Cardiac muscle cell (in vitro differentiated cells and primary cell): Measurements from ENCODE around the gene DUSP8. TPM values are rescaled to one million over a fixed set of nuclear protein-coding genes. Genes with fewer than 3 reads are reported as not detected.

Experiments
- DNase-seq, 2 donors: peaks; one replicate each; pipeline versions ENCODE4 v3.0.0 to v3.0.0-alpha.2; 2010 to 2017; ENCODE audit warnings: low read depth in 1 of 2, low spot score in 1 of 2
- H3K27ac ChIP-seq: fragments of 200-600 bp; sonication (generic); 2 replicates; pipeline ENCODE4 v1.5.1; 2016
- H3K27me3 ChIP-seq: fragments of 200-600 bp; sonication (generic); 2 replicates; pipeline ENCODE4 v1.6.0; 2016; ENCODE audit warnings: control low read depth
- H3K36me3 ChIP-seq: fragments of 200-600 bp; sonication (generic); 2 replicates; pipeline ENCODE4 v1.5.1; 2016; ENCODE audit warnings: control low read depth
- H3K4me1 ChIP-seq: fragments of 200-600 bp; sonication (generic); 2 replicates; pipeline ENCODE4 v1.8.1; 2017; ENCODE audit warnings: low read depth, mild to moderate bottlenecking, mixed run types
- H3K4me3 ChIP-seq: fragments of 200-600 bp; sonication (generic); 2 replicates; pipeline ENCODE4 v1.5.1; 2016; ENCODE audit warnings: mild to moderate bottlenecking
- H3K9me3 ChIP-seq: fragments of 200-600 bp; sonication (generic); 2 replicates; pipeline ENCODE4 v1.5.1; 2017; ENCODE audit warnings: low read depth, mild to moderate bottlenecking, control low read depth
- polyA plus RNA-seq: library from polyadenylated mRNA; unstranded; fragments of >200 nt; fragmentation: Nextera tagmentation; extraction: Ambion mirVana; gene quantifications from 2 replicates; pipeline ENCODE4 v1.2.1, GENCODE V29; 2016
- total RNA-seq: library from RNA; depleted of rRNA; stranded (reverse); fragments of >200 nt; gene quantifications from 2 replicates; pipeline ENCODE4 v1.2.3, GENCODE V29; 2016
- TF ChIP-seq, protein P1 (sequence below): IDR thresholded peaks from 2 replicates; pipeline ENCODE4 v1.5.1; 2012; ENCODE audit warnings: low read depth, mild to moderate bottlenecking, low read length

The DUSP8 gene
- total and polyA plus RNA-seq, 2 experiments from 2014 or later = 0.51 to 0.59 TPM

DNA sequence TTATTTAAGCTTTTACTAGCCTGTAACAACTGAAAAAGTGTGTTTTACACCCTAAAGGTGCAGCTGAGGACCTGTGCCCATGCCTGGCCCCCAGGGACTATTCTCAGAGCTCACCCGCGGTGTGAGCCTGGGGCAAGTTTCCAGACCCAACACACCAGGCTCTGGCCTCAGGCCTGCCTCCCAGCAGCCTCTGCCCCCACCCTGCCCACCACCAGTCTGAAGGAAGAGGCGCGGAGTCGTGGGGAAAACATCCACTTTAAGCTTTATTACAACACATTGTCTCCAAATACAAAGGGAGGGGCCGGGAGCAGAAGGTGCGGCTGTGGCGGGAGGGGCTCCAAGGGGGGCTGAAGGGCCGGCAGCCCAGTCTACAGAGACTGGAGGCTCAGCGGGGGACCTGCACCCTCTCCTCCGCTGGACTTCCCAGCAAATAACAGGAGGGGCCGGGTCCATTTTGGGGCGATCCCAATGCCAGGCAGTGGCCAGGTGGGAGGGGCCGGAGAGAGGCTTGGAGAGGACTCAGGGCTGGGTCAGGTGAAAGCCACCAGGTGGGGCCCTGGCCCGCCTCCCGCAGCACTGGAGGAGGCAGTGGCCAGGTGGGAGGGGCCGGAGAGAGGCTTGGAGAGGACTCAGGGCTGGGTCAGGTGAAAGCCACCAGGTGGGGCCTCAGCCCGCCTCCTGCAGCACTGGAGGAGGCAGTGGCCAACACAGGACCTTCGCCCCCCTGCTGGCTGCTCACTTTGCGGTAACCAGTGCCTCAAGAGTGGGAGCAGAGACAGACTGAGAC lies 18.1 kb downstream of the DUSP8 start:
- H3K4me1 ChIP-seq = peaks cover 6% of the 10 kb centered on the region
- H3K27me3 ChIP-seq = peaks cover 81% of the 10 kb centered on the region
- H3K4me3 ChIP-seq = no peak overlapping the region
- no peaks in the 10 kb centered on the region for H3K36me3 ChIP-seq
- H3K27ac ChIP-seq = no peak overlapping the region
- DNase-seq = no peak
- TF ChIP-seq, protein P1, sequence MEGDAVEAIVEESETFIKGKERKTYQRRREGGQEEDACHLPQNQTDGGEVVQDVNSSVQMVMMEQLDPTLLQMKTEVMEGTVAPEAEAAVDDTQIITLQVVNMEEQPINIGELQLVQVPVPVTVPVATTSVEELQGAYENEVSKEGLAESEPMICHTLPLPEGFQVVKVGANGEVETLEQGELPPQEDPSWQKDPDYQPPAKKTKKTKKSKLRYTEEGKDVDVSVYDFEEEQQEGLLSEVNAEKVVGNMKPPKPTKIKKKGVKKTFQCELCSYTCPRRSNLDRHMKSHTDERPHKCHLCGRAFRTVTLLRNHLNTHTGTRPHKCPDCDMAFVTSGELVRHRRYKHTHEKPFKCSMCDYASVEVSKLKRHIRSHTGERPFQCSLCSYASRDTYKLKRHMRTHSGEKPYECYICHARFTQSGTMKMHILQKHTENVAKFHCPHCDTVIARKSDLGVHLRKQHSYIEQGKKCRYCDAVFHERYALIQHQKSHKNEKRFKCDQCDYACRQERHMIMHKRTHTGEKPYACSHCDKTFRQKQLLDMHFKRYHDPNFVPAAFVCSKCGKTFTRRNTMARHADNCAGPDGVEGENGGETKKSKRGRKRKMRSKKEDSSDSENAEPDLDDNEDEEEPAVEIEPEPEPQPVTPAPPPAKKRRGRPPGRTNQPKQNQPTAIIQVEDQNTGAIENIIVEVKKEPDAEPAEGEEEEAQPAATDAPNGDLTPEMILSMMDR = no peak
- no peaks in the 10 kb centered on the region for H3K9me3 ChIP-seq

DNA sequence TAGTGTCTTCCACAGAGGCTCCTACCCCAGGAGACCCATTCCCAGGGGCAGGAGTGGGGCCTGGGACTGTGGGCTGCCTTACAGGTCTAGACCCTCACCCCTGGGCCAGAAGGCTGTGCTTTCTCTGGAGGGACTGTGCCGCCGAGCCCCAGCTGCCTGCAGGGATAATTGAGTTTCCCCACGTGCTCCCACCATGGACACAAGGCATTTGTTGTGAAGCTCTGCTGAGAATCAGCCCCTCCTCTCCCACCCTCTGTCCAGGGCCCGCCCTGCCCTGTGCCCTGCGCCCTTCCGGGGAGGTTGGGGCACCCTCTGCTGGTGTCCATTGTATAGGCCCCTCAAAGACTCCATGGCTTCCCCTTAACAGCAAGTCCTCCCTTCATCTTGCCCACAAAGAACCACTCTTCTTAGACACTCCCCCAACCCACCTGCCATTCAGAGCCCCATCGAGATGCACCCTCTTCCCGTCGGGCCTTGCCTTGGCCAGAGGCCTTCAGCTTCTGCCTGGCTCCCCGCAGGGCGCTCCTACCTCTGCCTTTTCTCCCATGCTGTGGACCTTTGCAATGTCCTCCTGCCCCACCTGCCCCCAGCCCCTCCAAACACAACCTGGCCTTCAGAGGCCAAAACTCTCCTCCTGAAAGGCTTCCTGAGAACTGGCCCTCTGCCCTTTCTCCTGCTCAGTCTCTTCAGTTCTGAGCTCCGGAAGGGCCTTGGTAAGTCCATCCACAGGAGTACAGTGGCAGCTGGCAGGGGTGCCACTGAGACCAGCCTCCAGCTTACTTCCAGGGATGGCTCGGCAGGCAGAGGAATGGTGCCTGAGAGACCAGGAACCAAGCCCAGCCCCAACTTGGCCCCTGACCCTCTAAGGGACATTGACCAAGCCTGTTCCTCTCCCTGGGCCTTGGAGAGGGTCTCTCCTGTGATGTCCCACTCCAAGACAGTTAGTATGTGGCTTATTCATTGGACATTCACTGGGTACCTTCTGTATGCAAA lies 22.4 kb downstream of the DUSP8 start:
- Histone ChIP-seq H3K27ac (no peak overlapping the region), H3K4me1 (peaks cover 17% of the 10 kb centered on the region), H3K9me3 (no peaks in the 10 kb centered on the region), H3K4me3 (no peak overlapping the region), H3K27me3 (peaks cover 73% of the 10 kb centered on the region), H3K36me3 (no peaks in the 10 kb centered on the region)
- TF ChIP-seq, protein P1 = no peak
- DNase-seq = no peak

DNA sequence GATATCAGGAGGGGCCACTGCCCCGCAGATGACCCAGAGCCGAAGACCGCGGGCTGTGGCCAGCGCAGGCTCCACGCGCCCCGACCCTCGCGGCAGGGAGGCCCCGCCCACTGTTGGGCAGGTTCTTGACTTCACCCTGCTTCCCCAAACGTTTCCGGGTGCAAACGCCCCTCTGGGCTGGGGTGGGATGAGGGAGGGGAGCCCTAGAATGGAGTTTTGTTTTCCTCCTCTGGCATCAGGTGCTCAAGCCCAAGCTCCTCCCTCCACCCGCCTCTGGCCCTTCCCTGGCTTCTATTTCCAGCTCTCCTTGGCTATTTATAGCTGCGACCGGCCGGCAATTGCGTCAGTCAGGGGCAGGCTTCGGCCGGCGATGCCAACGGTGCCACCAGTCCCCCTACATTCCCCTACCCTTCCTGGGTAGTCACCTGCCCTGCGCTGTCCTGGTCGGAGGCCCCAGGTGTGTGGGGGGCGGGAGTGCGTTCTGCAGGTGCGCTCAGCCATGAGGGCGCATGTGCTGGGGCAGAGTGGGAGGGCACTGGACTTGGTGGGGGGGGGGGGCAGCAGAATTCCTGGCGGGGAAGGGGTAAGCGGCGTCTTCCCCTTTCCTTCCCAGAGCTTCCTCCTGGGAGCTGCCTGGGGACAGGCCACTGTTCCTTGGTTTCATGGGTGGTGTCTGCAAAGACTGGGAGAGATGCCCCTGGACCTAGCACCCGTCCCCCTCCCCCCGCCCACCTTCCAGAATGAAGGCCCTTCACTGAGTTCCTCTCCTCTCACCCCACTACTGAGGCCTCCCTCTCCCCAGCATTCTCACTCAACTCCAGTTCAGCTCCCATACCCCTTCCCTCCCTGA lies 23.6 kb downstream of the DUSP8 start:
- Histone ChIP-seq H3K27me3 (peaks cover 73% of the 10 kb centered on the region), H3K4me3 (no peak overlapping the region)

DNA sequence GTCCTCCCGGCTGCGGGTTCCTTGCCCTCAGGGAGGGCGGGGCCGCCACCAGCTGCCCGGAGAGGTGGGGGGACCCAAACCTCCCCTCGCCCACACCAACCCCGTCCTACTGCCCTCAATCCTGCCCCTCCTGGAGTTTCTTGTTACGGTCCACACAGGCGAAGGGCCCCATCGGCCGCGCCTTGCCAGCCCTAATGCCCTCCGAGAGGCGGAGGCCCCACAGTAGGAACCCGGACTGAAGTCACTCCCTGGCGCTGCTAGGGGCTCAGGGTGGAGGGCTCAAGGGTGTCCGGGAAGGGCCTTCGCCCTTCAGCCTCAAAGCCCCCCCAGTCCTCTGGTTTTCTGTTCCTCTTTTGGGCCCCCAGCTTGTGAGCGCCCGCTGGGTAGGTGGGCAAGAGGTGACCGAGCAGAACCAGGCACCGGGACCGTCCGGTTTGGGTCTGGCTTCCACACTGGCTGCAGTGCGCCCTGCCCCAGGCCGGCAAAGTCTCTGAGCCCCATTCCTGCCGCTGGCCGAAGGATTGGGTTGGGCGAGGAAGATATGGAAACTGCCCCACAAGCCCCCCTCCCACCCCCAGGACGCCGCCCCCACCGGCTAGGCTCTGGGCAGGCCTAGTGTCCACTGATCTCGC lies 24.5 kb downstream of the DUSP8 start:
- no peak overlapping the region for H3K27ac ChIP-seq
- no peaks in the 10 kb centered on the region for H3K9me3 ChIP-seq
- DNase-seq = no peak
- H3K27me3 ChIP-seq = peaks cover 69% of the 10 kb centered on the region
- peak overlapping the region; percentile 36 for H3K4me3 ChIP-seq
- H3K36me3 ChIP-seq = no peaks in the 10 kb centered on the region
- TF ChIP-seq, protein P1 = no peak
- H3K4me1 ChIP-seq = peaks cover 17% of the 10 kb centered on the region

More for the DNA sequence above, 23.6 kb downstream of the DUSP8 start:
- Histone ChIP-seq H3K9me3 (no peaks in the 10 kb centered on the region), H3K27ac (no peak overlapping the region), H3K36me3 (no peaks in the 10 kb centered on the region), H3K4me1 (peaks cover 17% of the 10 kb centered on the region)
- peak; percentile 55 to 90 for DNase-seq
- TF ChIP-seq, protein P1 = no peak
